HEK293 (cell line): ENCODE measurements around the gene PVALEF.

Source experiments
- HOXA7 ChIP-seq: sonication (generic); formaldehyde crosslinking; IDR thresholded peaks from 2 replicates; pipeline ENCODE4 v1.8.1; 2022; ENCODE audit warnings: missing genetic modification reagents, borderline replicate concordance
- KLF16 ChIP-seq: fragments of 450-650 bp; formaldehyde crosslinking; IDR thresholded peaks from 2 replicates; pipeline ENCODE4 v1.5.1; 2017; ENCODE audit warnings: missing biosample characterization, missing genetic modification characterization
- MEIS1 ChIP-seq: sonication (generic); formaldehyde crosslinking; IDR thresholded peaks from 2 replicates; pipeline ENCODE4 v1.8.1; 2022; ENCODE audit warnings: missing genetic modification reagents, mild to moderate bottlenecking, borderline replicate concordance

GRCh38 chr17:81171941-81172340 lies 6.6 kb downstream of the PVALEF start:
- TF ChIP-seq HOXA7 (no peak), MEIS1 (CRISPR knock-in tag) (no peak), KLF16 (tag by site-specific recombination) (no peak)
